ENCODE data around the gene TRABD2B.

Gene TRABD2B

GRCh38 chr1:48022306-48022705 is 25.1 kb upstream of the TRABD2B start:
- in situ Hi-C loops (cut with HindIII; ENCODE audit: low sequenced_read_pairs), result no loop called here

GRCh38 chr1:48021792-48022191 is 24.6 kb upstream of the TRABD2B start:
- in situ Hi-C loops (cut with HindIII; ENCODE audit: low sequenced_read_pairs), result no loop called here

GRCh38 chr1:48019714-48020315 is 22.6 kb upstream of the TRABD2B start:
- in situ Hi-C loops (cut with HindIII; ENCODE audit: low sequenced_read_pairs), result no loop called here

GRCh38 chr1:48018799-48019198 is 21.6 kb upstream of the TRABD2B start:
- in situ Hi-C loops (cut with HindIII; ENCODE audit: low sequenced_read_pairs), result no loop called here

GRCh38 chr1:48017716-48018115 is 20.5 kb upstream of the TRABD2B start:
- in situ Hi-C loops (cut with HindIII; ENCODE audit: low sequenced_read_pairs), result no loop called here

GRCh38 chr1:48016515-48016914 is 19.3 kb upstream of the TRABD2B start:
- in situ Hi-C loops (cut with HindIII; ENCODE audit: low sequenced_read_pairs), result no loop called here

- in situ Hi-C loops (cut with HindIII; ENCODE audit: low sequenced_read_pairs), result no loop called here
Observed at GRCh38 chr1:48013270-48013669, 16.1 kb upstream of the TRABD2B start.

GRCh38 chr1:48007047-48007446 is 9.9 kb upstream of the TRABD2B start:
- in situ Hi-C loops (cut with HindIII; ENCODE audit: low sequenced_read_pairs), result no loop called here

- in situ Hi-C loops (cut with HindIII; ENCODE audit: low sequenced_read_pairs), result no loop called here
Observed at GRCh38 chr1:48006264-48006663, 9.1 kb upstream of the TRABD2B start.

- in situ Hi-C loops (cut with HindIII; ENCODE audit: low sequenced_read_pairs), result no loop called here
Observed at GRCh38 chr1:48005253-48006117, 8.3 kb upstream of the TRABD2B start.

GRCh38 chr1:48003741-48004531 is 6.8 kb upstream of the TRABD2B start:
- in situ Hi-C loops (cut with HindIII; ENCODE audit: low sequenced_read_pairs), result no loop called here

GRCh38 chr1:48002142-48002541 is 5.0 kb upstream of the TRABD2B start:
- in situ Hi-C loops (cut with HindIII; ENCODE audit: low sequenced_read_pairs), result no loop called here

- in situ Hi-C loops (cut with HindIII; ENCODE audit: low sequenced_read_pairs), result no loop called here
Observed at GRCh38 chr1:48001696-48002095, 4.5 kb upstream of the TRABD2B start.

- in situ Hi-C loops (cut with HindIII; ENCODE audit: low sequenced_read_pairs), result no loop called here
Observed at GRCh38 chr1:48000883-48001282, 3.7 kb upstream of the TRABD2B start.

- in situ Hi-C loops (cut with HindIII; ENCODE audit: low sequenced_read_pairs), result no loop called here
Observed at GRCh38 chr1:47999097-47999496, 1.9 kb upstream of the TRABD2B start.

GRCh38 chr1:47998396-47998990 is 1.3 kb upstream of the TRABD2B start:
- in situ Hi-C loops (cut with HindIII; ENCODE audit: low sequenced_read_pairs), result no loop called here

- in situ Hi-C loops (cut with HindIII; ENCODE audit: low sequenced_read_pairs), result no loop called here
Observed at GRCh38 chr1:47996406-47997226, 569 bp downstream of the TRABD2B start.

GRCh38 chr1:47996060-47996405 is 1.2 kb downstream of the TRABD2B start:
- in situ Hi-C loops (cut with HindIII; ENCODE audit: low sequenced_read_pairs), result no loop called here

GRCh38 chr1:47995306-47996050 is 1.7 kb downstream of the TRABD2B start:
- in situ Hi-C loops (cut with HindIII; ENCODE audit: low sequenced_read_pairs), result no loop called here
